HEK293T (cell line): ENCODE data around the gene KCNG2.

Source experiments
- ARNT ChIP-seq: fragments of 450-650 bp; IDR thresholded peaks from 2 replicates; pipeline ENCODE4 v1.6.1; 2017; ENCODE audit warnings: mild to moderate bottlenecking
- BHLHE40 ChIP-seq: fragments of 450-650 bp; IDR thresholded peaks from 2 replicates; pipeline ENCODE4 v1.6.1; 2016; ENCODE audit warnings: mild to moderate bottlenecking, moderate library complexity, borderline replicate concordance
- CTBP1 ChIP-seq: fragments of 450-650 bp; IDR thresholded peaks from 2 replicates; pipeline ENCODE4 v1.6.1; 2016; ENCODE audit warnings: borderline replicate concordance
- ELF4 ChIP-seq: fragments of 450-650 bp; IDR thresholded peaks from 2 replicates; pipeline ENCODE4 v1.6.1; 2017; ENCODE audit warnings: antibody characterized with exemption
- FOXA1 ChIP-seq: fragments of 450-650 bp; IDR thresholded peaks from 2 replicates; pipeline ENCODE4 v1.6.1; 2016; ENCODE audit warnings: mild to moderate bottlenecking
- FOXM1 ChIP-seq: fragments of 450-650 bp; IDR thresholded peaks from 2 replicates; pipeline ENCODE4 v1.6.1; 2017; ENCODE audit warnings: mild to moderate bottlenecking, borderline replicate concordance
- HDGF ChIP-seq: fragments of 450-650 bp; IDR thresholded peaks from 2 replicates; pipeline ENCODE4 v1.6.1; 2017; ENCODE audit warnings: antibody characterized with exemption, borderline replicate concordance
- PKNOX1 ChIP-seq: fragments of 450-650 bp; IDR thresholded peaks from 2 replicates; pipeline ENCODE4 v1.6.1; 2016
- SP1 ChIP-seq: fragments of 450-650 bp; IDR thresholded peaks from 2 replicates; pipeline ENCODE4 v1.6.1; 2017
- SUZ12 ChIP-seq: fragments of 450-650 bp; IDR thresholded peaks from 2 replicates; pipeline ENCODE4 v1.6.1; 2016; ENCODE audit warnings: mild to moderate bottlenecking
- TARDBP ChIP-seq: fragments of 450-650 bp; IDR thresholded peaks from 2 replicates; pipeline ENCODE4 v1.6.1; 2016
- ZNF384 ChIP-seq: fragments of 450-650 bp; IDR thresholded peaks from 2 replicates; pipeline ENCODE4 v1.6.1; 2016

- TF ChIP-seq ELF4 (no peak), ARNT (no peak), SP1 (no peak), FOXM1 (no peak), PKNOX1 (no peak), ZNF384 (no peak), HDGF (no peak), SUZ12 (no peak), CTBP1 (no peak), TARDBP (no peak), BHLHE40 (no peak), FOXA1 (no peak)
Measured at GRCh38 chr18:79898952-79899608, 101.3 kb downstream of the KCNG2 start.
